DOHH2 (cell line): ENCODE data around the gene PNO1.

Experiments
- H3F3A ChIP-seq: fragments of 200-600 bp; sonication (generic), shearing (Covaris generic); 2 replicates; pipeline ENCODE4 v1.6.0; 2016; ENCODE audit warnings: antibody characterized with exemption, mild to moderate bottlenecking; ENCODE audit not compliant: control insufficient read depth, insufficient read depth
- H3K27ac ChIP-seq: fragments of 200-600 bp; sonication (generic); 2 replicates; pipeline ENCODE4 v1.5.1; 2014; ENCODE audit warnings: low read depth, mild to moderate bottlenecking, low read length, moderate library complexity
- H3K27me3 ChIP-seq: fragments of 200-600 bp; sonication (generic); 2 replicates; pipeline ENCODE4 v1.6.1; 2014; ENCODE audit warnings: mild to moderate bottlenecking, low read length, mixed read lengths; ENCODE audit not compliant: control insufficient read depth
- H3K36me3 ChIP-seq: fragments of 200-600 bp; sonication (generic); 2 replicates; pipeline ENCODE4 v1.6.1; 2014; ENCODE audit warnings: mild to moderate bottlenecking, low read length, moderate library complexity, mixed read lengths; ENCODE audit not compliant: control insufficient read depth
- H3K4me1 ChIP-seq: fragments of 200-600 bp; sonication (generic); 2 replicates; pipeline ENCODE4 v1.6.1; 2014; ENCODE audit warnings: mild to moderate bottlenecking, low read length, mixed read lengths; ENCODE audit not compliant: control insufficient read depth
- H3K4me2 ChIP-seq: fragments of 200-600 bp; sonication (generic); 2 replicates; pipeline ENCODE4 v1.6.0; 2014; ENCODE audit warnings: mild to moderate bottlenecking, low read length, moderate library complexity
- H3K4me3 ChIP-seq: fragments of 200-600 bp; sonication (generic); 2 replicates; pipeline ENCODE4 v1.5.1; 2014; ENCODE audit warnings: mild to moderate bottlenecking, low read length, mixed read lengths
- H3K79me2 ChIP-seq: fragments of 200-600 bp; sonication (generic); 2 replicates; pipeline ENCODE4 v1.6.1; 2014; ENCODE audit warnings: mild to moderate bottlenecking, low read length, mixed read lengths; ENCODE audit not compliant: control insufficient read depth
- H3K9me2 ChIP-seq: fragments of 200-600 bp; sonication (generic); replicated peaks from 2 replicates; pipeline ENCODE4 v1.6.1; 2014; ENCODE audit warnings: mild to moderate bottlenecking, low read length, mixed read lengths; ENCODE audit not compliant: control insufficient read depth
- H3K9me3 ChIP-seq: fragments of 200-600 bp; sonication (generic); 2 replicates; pipeline ENCODE4 v1.6.1; 2014; ENCODE audit warnings: antibody characterized with exemption, low read length, mixed read lengths; ENCODE audit not compliant: control insufficient read depth, insufficient read depth
- H4K20me1 ChIP-seq: fragments of 200-600 bp; sonication (generic); 2 replicates; pipeline ENCODE4 v1.6.0; 2014; ENCODE audit warnings: low read depth, mild to moderate bottlenecking, antibody characterized with exemption, low read length, moderate library complexity; ENCODE audit not compliant: control insufficient read depth, insufficient read depth
- CTCF ChIP-seq: fragments of 200-600 bp; sonication (generic); IDR thresholded peaks from one replicate; pipeline ENCODE4 v1.5.1; 2014; ENCODE audit warnings: antibody characterized with exemption, mild to moderate bottlenecking, low read depth, low read length; ENCODE audit not compliant: poor library complexity, severe bottlenecking
- EZH2phosphoT487 ChIP-seq: fragments of 200-600 bp; sonication (generic); IDR thresholded peaks from 2 replicates; pipeline ENCODE4 v1.6.1; 2017; ENCODE audit warnings: borderline replicate concordance, mild to moderate bottlenecking, antibody characterized with exemption, low read length, moderate library complexity, mixed read lengths

Gene PNO1

GRCh38 chr2:68176657-68177056 is 19.0 kb downstream of the PNO1 start:
- H3K27ac ChIP-seq: no peak overlapping the region

GRCh38 chr2:68177541-68177940 is 19.9 kb downstream of the PNO1 start:
- no peaks in the 10 kb centered on the region for H3K9me3 ChIP-seq
- H3K79me2 ChIP-seq: peaks cover 11% of the 10 kb centered on the region
- H3K4me1 ChIP-seq: peaks cover 18% of the 10 kb centered on the region
- H3K36me3 ChIP-seq: peaks cover 85% of the 10 kb centered on the region
- H3K27me3 ChIP-seq: no peaks in the 10 kb centered on the region
- H3K4me3 ChIP-seq: no peak overlapping the region
- no peaks in the 10 kb centered on the region for H4K20me1 ChIP-seq
- peaks cover 45% of the 10 kb centered on the region for H3F3A ChIP-seq
- no peak overlapping the region for H3K27ac ChIP-seq
- H3K4me2 ChIP-seq: no peak overlapping the region
- TF ChIP-seq EZH2phosphoT487 (no peak), CTCF (no peak)
- no peaks in the 10 kb centered on the region for H3K9me2 ChIP-seq

More at GRCh38 chr2:68176657-68177056, 19.0 kb downstream of the PNO1 start:
- H3K4me2 ChIP-seq: no peak overlapping the region
- H3K9me3 ChIP-seq: no peaks in the 10 kb centered on the region
- H4K20me1 ChIP-seq: 0 out of 2 replicates have a peak, but pooled peaks cover 4% of the 10 kb centered on the region
- peaks cover 39% of the 10 kb centered on the region for H3F3A ChIP-seq
- H3K27me3 ChIP-seq: no peaks in the 10 kb centered on the region
- TF ChIP-seq CTCF (no peak), EZH2phosphoT487 (no peak)
- H3K36me3 ChIP-seq: peaks cover 87% of the 10 kb centered on the region
- no peaks in the 10 kb centered on the region for H3K9me2 ChIP-seq
- H3K4me1 ChIP-seq: peaks cover 18% of the 10 kb centered on the region
- H3K4me3 ChIP-seq: no peak overlapping the region
- peaks cover 11% of the 10 kb centered on the region for H3K79me2 ChIP-seq

GRCh38 chr2:68178432-68178831 is 20.7 kb downstream of the PNO1 start:
- Histone ChIP-seq H3K27ac (no peak overlapping the region), H3K4me1 (peaks cover 15% of the 10 kb centered on the region), H3K4me3 (no peak overlapping the region), H3K79me2 (peaks cover 11% of the 10 kb centered on the region), H3K36me3 (peaks cover 84% of the 10 kb centered on the region), H4K20me1 (no peaks in the 10 kb centered on the region), H3K9me2 (no peaks in the 10 kb centered on the region), H3F3A (peaks cover 41% of the 10 kb centered on the region), H3K27me3 (no peaks in the 10 kb centered on the region), H3K4me2 (no peak overlapping the region), H3K9me3 (no peaks in the 10 kb centered on the region)
- TF ChIP-seq CTCF (no peak), EZH2phosphoT487 (no peak)
